Measurements from ENCODE around the gene AK9. TPM values are rescaled to one million over a fixed set of nuclear protein-coding genes. Genes with fewer than 3 reads are reported as not detected.

Gene AK9
- total and polyA plus RNA-seq, 4 donors, result 1.1 to 5.3 (median 3.8) TPM

DNA sequence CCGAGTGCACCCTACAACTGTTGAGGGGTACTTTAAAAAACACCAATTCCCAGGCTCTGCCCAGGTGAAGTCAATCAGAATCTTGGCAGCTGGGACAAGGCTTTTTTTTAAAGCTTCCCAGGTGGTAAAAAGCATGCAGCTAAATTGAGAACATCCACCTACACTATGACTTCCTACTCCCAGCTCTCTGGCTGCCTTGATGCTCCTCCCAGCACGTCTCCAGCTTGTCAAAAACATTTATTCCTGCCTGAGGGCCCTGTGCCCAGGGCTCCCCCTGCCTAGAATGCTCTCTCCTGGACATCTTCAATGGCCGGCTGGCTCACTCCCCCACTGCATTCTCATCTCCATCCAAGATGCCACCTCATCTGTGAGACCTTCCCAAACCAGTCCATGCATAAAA lies 217.9 kb downstream of the AK9 start (continued):
- TF ChIP-seq CTCF (IDR thresholded peaks at IDR 0.05; ENCODE audit: low read depth, low read length, missing input control), result no peak
- TF ChIP-seq YY1 (IDR thresholded peaks at IDR 0.05), result no peak
- TF ChIP-seq GABPA (IDR thresholded peaks at IDR 0.05 in 1 of 2, conservative IDR thresholded peaks at IDR 0.05 in 1 of 2), result no peak

DNA sequence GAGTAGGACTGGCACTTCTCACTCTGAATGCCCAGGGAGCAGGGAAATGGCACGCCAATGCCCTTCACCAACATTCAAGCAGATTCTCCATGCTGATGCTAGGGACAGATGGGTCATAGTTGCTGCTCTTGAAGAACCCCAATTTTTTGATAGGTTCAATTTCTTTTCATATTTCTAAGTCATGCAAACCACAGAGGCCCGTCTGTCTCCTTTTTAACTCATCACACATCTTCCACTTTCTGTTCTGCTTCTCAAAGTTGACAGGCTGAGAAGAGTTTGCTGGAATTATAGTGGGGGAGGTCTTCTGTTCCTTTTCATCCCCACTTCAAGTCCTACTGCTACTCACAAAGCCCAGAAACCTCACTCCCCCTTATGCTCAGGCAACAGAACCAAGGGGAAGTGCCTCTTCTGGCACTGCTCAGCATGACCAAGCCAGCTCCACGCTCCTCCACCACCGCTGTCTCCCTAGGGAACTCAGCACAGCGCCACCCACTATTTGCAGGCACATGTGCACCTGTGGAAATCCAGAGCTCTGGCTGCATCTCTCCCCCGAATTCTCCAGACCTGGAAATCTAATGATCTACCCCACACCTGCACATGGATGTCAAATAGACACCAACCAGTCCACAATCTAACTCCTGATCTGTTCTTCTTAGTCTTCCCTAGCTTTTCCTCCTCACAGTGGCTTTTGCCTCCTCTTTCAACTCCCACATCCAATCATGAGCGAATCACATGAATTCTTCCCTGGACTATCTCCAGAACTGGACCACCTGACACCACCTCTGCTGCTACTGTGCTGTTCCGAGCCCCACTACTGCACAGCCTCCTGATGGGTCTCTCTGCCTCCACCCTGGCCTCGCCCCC lies 218.6 kb downstream of the AK9 start:
- Histone ChIP-seq H3K27me3 (ENCODE audit: control insufficient read depth in 4 of 4, insufficient read depth in 4 of 4, low read length in 3 of 4) (no peaks in the 10 kb centered on the region), H3K9ac (ENCODE audit: low read depth in 1 of 2, low read length in 2 of 2) (no peak overlapping the region), H3K4me3 (ENCODE audit: low read depth in 1 of 3, low read length in 3 of 3) (no peak overlapping the region), H3K36me3 (ENCODE audit: control insufficient read depth in 4 of 4, insufficient read depth in 3 of 4, low read depth in 1 of 4, low read length in 3 of 4) (peaks cover 9 to 40% (median 31%) of the 10 kb centered on the region in 4 donors), H3K9me3 (ENCODE audit: control insufficient read depth in 4 of 4, low read length in 3 of 4) (no peaks in the 10 kb centered on the region), H3K4me1 (ENCODE audit: control insufficient read depth in 4 of 4, insufficient read depth in 4 of 4, low read length in 3 of 4) (peaks cover 0 to 6% (median 3%) of the 10 kb centered on the region in 4 donors), H3K27ac (ENCODE audit: low read depth in 1 of 2, low read length in 2 of 2) (no peak overlapping the region)
- TF ChIP-seq RXRA (IDR thresholded peaks at IDR 0.05), result no peak
- TF ChIP-seq SP1 (IDR thresholded peaks at IDR 0.05), result no peak
- no peak for TF ChIP-seq TAF1 (conservative IDR thresholded peaks at IDR 0.05)
- TF ChIP-seq, protein P1, sequence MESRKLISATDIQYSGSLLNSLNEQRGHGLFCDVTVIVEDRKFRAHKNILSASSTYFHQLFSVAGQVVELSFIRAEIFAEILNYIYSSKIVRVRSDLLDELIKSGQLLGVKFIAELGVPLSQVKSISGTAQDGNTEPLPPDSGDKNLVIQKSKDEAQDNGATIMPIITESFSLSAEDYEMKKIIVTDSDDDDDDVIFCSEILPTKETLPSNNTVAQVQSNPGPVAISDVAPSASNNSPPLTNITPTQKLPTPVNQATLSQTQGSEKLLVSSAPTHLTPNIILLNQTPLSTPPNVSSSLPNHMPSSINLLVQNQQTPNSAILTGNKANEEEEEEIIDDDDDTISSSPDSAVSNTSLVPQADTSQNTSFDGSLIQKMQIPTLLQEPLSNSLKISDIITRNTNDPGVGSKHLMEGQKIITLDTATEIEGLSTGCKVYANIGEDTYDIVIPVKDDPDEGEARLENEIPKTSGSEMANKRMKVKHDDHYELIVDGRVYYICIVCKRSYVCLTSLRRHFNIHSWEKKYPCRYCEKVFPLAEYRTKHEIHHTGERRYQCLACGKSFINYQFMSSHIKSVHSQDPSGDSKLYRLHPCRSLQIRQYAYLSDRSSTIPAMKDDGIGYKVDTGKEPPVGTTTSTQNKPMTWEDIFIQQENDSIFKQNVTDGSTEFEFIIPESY (IDR thresholded peaks at IDR 0.05), result no peak
- TF ChIP-seq FOXA2 (IDR thresholded peaks at IDR 0.05), result no peak
- TF ChIP-seq FOXA1 (IDR thresholded peaks at IDR 0.05), result no peak
- no peak for TF ChIP-seq NR2F2 (IDR thresholded peaks at IDR 0.05)
- TF ChIP-seq, protein P2, sequence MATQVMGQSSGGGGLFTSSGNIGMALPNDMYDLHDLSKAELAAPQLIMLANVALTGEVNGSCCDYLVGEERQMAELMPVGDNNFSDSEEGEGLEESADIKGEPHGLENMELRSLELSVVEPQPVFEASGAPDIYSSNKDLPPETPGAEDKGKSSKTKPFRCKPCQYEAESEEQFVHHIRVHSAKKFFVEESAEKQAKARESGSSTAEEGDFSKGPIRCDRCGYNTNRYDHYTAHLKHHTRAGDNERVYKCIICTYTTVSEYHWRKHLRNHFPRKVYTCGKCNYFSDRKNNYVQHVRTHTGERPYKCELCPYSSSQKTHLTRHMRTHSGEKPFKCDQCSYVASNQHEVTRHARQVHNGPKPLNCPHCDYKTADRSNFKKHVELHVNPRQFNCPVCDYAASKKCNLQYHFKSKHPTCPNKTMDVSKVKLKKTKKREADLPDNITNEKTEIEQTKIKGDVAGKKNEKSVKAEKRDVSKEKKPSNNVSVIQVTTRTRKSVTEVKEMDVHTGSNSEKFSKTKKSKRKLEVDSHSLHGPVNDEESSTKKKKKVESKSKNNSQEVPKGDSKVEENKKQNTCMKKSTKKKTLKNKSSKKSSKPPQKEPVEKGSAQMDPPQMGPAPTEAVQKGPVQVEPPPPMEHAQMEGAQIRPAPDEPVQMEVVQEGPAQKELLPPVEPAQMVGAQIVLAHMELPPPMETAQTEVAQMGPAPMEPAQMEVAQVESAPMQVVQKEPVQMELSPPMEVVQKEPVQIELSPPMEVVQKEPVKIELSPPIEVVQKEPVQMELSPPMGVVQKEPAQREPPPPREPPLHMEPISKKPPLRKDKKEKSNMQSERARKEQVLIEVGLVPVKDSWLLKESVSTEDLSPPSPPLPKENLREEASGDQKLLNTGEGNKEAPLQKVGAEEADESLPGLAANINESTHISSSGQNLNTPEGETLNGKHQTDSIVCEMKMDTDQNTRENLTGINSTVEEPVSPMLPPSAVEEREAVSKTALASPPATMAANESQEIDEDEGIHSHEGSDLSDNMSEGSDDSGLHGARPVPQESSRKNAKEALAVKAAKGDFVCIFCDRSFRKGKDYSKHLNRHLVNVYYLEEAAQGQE (IDR thresholded peaks at IDR 0.05), result no peak
- TF ChIP-seq ATF3 (IDR thresholded peaks at IDR 0.05), result no peak
- TF ChIP-seq MAX (IDR thresholded peaks at IDR 0.05), result no peak
- TF ChIP-seq YY1 (IDR thresholded peaks at IDR 0.05), result no peak
- TF ChIP-seq RAD21 (IDR thresholded peaks at IDR 0.05), result no peak
- no peak for TF ChIP-seq HNF4G (IDR thresholded peaks at IDR 0.05)
- DNase-seq (ENCODE audit: low spot score), result no peak
- WGBS, result 97% methylated on average over 9 of the region's 9 CpGs
